Raji (cell line): ENCODE data around the gene TMEM171.

ENCODE experiments used
- POLR2A ChIP-seq: IDR thresholded peaks from 2 replicates; pipeline ENCODE4 v1.6.1; 2011; ENCODE audit warnings: low read depth, low read length, control low read depth; ENCODE audit not compliant: insufficient read depth

TMEM171 gene

GRCh38 chr5:73154208-73155006 is 34.0 kb downstream of the TMEM171 start:
- TF ChIP-seq POLR2A, result no peak

GRCh38 chr5:73155271-73156222 is 35.2 kb downstream of the TMEM171 start:
- no peak for TF ChIP-seq POLR2A

DNA sequence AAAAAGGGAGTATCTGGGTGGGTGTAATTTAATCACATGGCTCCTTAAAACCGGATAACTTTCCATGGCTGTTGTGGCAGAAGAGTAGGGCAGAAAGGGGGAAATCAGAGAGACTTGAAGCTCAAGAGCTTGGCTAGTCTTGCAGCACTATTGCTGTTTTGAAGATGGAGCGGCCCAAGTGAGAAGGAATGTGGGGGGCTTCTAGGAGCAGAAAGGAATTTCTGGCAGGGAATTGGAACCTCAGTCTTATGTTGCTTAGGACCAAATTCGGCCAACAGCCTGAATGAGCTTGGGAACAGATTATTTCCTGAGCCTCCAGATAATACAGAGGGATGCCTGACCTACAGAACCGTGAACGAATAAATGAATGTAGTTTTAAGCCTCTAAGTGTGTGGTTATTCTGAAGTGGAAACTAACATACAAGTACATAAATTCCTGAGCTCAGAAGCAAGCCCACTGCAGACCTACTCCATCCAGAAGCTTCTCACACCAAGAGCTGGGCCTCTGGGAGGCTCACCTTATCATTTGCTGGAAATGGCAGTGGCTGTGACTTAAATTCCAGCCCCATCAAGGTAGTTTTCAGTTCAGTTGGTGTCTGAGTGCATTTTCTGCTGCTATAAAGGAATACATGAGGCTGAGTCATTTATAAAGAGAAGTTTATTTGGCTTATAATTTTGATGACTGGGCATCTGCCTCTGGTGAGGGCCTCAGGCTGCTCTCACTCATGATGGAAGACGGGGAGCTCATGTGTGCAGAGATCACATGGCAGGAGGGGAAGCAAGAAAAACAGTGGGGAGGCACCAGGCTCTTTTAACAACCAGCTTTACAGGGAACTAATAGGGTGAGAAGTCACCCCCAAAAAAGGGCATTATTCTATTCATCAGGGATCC is 37.3 kb downstream of the TMEM171 start:
- TF ChIP-seq POLR2A, result no peak

GRCh38 chr5:73158313-73158712 is 37.9 kb downstream of the TMEM171 start:
- no peak for TF ChIP-seq POLR2A

- no peak for TF ChIP-seq POLR2A
Measured at GRCh38 chr5:73160239-73160671, 39.9 kb downstream of the TMEM171 start.

- TF ChIP-seq POLR2A, result no peak
Measured at GRCh38 chr5:73170522-73170921, 50.1 kb downstream of the TMEM171 start.

GRCh38 chr5:73171495-73171894 is 51.1 kb downstream of the TMEM171 start:
- TF ChIP-seq POLR2A, result no peak

- TF ChIP-seq POLR2A, result no peak
Measured at GRCh38 chr5:73172951-73173350, 52.6 kb downstream of the TMEM171 start, which contains the start of gene TMEM174. Gene TMEM174 (plus strand): TSS chr5:73173193. CDS start chr5:73173244, 51 bp downstream.

DNA sequence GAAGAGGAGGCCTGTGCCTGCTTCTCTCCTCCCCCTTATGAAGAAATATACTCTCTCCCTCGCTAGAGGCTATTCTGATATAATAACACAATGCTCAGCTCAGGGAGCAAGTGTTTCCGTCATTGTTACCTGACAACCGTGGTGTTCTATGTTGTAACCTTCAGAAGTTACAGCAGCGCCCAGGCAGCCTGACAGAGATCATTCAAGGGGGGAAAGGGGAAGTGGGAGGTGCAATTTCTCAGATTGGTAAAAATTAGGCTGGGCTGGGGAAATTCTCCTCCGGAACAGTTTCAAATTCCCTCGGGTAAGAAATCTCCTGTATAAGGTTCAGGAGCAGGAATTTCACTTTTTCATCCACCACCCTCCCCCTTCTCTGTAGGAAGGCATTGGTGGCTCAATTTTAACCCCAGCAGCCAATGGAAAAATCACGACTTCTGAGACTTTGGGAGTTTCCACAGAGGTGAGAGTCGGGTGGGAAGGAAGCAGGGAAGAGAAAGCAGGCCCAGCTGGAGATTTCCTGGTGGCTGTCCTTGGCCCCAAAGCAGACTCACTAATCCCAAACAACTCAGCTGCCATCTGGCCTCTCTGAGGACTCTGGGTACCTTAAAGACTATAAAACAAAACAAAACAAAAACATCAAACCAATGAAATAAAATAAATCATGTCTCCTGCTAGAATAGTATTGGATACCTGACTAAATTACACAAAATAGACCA is 53.9 kb downstream of the TMEM171 start:
- no peak for TF ChIP-seq POLR2A

DNA sequence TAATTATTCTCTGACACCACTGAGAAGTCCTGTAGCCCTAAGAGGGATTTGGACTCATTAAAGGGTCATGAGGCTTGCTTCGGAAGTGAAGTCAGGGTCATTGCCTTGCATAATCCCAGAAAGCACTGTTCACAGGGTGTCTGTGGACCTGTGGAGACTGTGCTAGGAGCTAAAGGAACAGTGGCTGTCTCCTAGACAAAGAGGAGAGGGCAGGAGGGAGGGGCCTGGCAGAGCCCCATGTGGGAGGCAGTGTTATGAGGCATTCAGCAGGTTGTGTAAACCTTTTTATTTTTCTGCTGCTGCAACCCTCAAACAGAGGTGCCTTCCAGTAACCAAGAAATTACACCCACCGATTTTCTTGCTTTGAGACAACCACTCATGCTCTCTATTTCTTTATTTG is 55.9 kb downstream of the TMEM171 start:
- no peak for TF ChIP-seq POLR2A

GRCh38 chr5:73178265-73178664 is 57.9 kb downstream of the TMEM171 start:
- no peak for TF ChIP-seq POLR2A

GRCh38 chr5:73179730-73180129 is 59.4 kb downstream of the TMEM171 start:
- no peak for TF ChIP-seq POLR2A

GRCh38 chr5:73180566-73180965 is 60.2 kb downstream of the TMEM171 start:
- TF ChIP-seq POLR2A, result no peak
